AG10803 (cell line): Measurements from ENCODE around the gene MYPN.
"Not testable (repeated sequence)": the region's sequence is repeated elsewhere in the genome, so short reads cannot be mapped to it uniquely, and the experiment has no call there.

Experiments
- DNase-seq: peaks from one replicate; pipeline ENCODE4 v3.0.0; 2010; ENCODE audit warnings: low read depth
- H3K4me3 ChIP-seq: 2 replicates; pipeline ENCODE4 v1.5.1; 2011; ENCODE audit warnings: mild to moderate bottlenecking, low read length, control low read depth
- CTCF ChIP-seq: conservative IDR thresholded peaks from 2 replicates; pipeline ENCODE4 v1.5.1; 2011; ENCODE audit warnings: mild to moderate bottlenecking, low read length, control low read depth, inconsistent platforms

The MYPN gene

DNA sequence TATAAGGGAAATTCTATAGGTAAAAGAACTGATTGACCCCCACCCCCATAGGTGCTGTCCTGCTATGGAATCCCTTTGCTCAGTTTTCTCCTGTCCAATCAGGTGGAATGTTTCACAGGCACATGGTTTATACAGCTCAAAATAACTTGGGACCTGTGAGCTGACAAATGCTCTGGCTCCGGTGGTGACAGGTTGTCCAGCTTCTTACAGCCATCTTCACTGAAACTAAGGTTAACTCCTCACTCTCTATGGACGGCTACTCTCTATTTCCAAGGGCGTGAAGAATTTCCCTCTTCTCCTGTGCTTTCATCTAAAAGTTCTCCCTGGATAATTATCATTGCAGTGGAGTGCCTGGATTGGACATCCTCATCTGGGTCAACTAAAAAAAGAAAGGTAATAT, at the start of gene MYPN:
Gene MYPN, plus strand, starts transcription at position 158 of the 400 bp plus-strand sequence. CDS start 11,951 bp downstream, outside the sequence.
- DNase-seq: no peak
- TF ChIP-seq CTCF: no peak
- H3K4me3 ChIP-seq: no peak within 1 kb of the TSS

DNA sequence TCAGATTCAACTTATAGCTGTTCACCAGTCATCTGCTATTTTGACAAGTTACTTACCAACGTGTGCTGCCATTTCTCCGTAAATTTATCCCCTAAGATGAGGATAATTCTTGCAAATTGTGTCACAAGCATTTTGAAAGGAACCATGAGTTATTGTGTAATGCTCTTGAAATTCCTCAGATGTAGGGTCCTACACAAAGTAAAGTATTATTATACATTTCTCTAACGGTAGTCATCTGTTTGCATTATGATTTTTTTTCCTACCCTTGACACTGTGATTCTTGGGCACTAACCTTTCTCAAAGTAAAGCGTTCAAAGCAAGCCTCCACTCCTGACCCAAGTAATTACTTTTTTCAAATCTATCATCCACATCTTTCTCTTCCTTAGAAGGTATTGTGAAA, 42.3 kb upstream of the MYPN start:
- peak; percentile 28 for DNase-seq
- H3K4me3 ChIP-seq: no peak overlapping the region
- no peak for TF ChIP-seq CTCF

DNA sequence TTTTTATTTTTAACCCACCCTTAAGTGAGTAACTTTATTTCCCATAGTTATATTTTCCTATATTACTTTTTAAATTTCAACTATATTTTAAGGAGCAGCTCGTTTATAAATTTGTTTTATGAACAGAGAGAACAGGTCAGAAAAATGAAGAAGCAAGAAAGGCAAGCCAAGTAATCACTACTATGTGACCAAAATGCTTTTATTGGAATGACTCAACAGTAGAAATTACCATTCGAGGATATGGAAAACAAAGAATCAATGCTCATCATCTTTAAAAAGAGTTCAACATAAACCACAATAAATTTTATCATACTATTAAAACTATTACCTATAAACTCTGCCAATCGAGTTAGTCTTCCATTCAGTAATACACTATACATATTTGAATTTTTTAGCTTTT, 41.8 kb upstream of the MYPN start:
- TF ChIP-seq CTCF: no peak
- H3K4me3 ChIP-seq: no peak overlapping the region
- no peak for DNase-seq

DNA sequence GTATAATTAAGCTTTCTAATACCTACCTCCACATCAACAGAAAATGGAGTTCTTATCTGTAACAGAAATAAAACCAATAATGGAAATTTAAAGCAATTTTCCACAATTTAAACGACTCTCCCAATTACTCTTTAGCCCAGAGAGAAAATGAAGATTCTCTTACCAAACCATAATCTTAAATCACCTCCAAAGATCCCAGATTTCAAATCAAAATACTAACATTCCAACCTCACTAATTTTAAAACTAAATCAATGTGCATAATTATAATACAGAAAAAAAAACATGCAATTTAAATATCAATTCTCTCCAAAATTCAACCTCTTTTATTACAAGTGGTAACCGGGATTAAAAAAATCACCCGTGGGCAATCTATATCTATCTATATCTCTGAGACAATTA, 35.7 kb upstream of the MYPN start:
- peak overlapping the region; percentile 93 for H3K4me3 ChIP-seq
- DNase-seq: no peak
- no peak for TF ChIP-seq CTCF

DNA sequence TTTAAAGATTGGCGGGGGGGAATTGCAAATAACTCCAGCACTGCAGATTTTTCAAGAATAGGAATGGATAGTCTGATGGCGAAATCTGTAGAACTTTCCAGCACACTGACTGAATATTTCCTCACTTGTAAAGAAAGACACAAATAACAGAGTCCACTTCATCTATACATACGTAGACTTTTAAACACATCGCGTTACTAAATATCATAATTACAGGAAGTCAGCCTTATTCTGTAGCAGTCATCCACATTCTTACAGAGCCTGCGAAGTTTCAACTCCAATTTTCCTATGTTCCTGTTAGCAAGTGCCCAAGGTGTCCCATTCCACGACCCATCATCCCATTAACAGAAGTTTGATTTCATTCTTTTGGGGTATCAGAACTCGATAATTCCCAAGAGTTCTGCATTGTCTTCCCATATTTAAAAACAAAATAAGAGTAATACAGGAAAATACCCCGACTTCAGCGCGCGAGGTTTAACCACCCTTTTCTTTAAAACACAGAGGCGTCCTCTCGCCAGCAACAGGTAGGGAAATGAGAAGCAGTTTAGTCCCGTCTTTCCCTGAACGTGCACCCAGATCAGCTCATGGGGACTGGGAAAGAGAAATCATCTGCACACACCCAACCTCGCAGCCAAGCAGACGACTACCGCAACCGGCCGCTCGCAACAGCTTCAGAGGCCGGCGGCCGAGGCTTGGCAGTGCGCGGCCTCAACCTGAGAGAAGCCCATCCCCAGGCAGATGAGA, 35.1 kb upstream of the MYPN start:
- no peak for TF ChIP-seq CTCF
- peak; percentile 25 for DNase-seq
- peak overlapping the region; percentile 93 for H3K4me3 ChIP-seq

GRCh38 chr10:68074775-68075549, 34.3 kb upstream of the MYPN start, which contains the start of gene HERC4:
Gene HERC4, minus strand, starts transcription at chr10:68075283. Its CDS starts 2,175 bp downstream, at chr10:68073108.
- no peak for TF ChIP-seq CTCF
- DNase-seq: peak; percentile 95
- peak within 1 kb of the TSS; percentile 93 for H3K4me3 ChIP-seq

- DNase-seq: no peak
- TF ChIP-seq CTCF: no peak
- H3K4me3 ChIP-seq: peak overlapping the region; percentile 42
These were observed 33.7 kb upstream of the MYPN start for GRCh38 chr10:68075550-68076004.

DNA sequence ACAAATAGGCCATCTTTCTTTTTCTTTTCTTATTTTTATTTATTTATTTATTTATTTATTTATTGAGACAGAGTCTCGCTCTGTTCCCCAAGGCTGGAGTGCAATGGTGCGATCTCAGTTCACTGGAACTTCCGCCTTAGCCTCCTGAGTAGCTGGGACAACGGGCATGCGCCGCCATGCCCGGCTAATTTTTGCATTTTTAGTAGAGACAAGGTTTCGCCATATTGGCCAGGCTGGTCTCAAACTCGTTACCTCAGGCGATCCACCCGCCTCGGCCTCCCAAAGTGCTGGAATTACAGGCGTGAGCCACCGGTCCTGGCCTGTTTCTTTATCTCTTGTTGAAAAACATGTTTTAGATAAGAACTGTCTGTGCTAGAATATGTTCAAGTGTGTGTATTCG, 33.2 kb upstream of the MYPN start:
- DNase-seq: not testable (repeated sequence)

More for the DNA sequence above, 33.2 kb upstream of the MYPN start:
- not testable (repeated sequence) for H3K4me3 ChIP-seq
